H1 (cell line): ENCODE data around the gene DGCR6. TPM values are rescaled to one million over a fixed set of nuclear protein-coding genes. Genes with fewer than 3 reads are reported as not detected.

ENCODE experiments used
- CTCF ChIA-PET: fragments of 300-600 bp; sonication (Branson Sonifier 250); formaldehyde crosslinking; loops from one replicate; lab custom pipeline; 2021; ENCODE audit not compliant: partially characterized antibody; lab: Charles Lee
- POLR2A ChIA-PET: fragments of 300-600 bp; sonication (Branson Sonifier 250); formaldehyde crosslinking; loops from one replicate; lab custom pipeline; 2021; ENCODE audit warnings: inconsistent platforms; ENCODE audit not compliant: partially characterized antibody; lab: Charles Lee
- DNase-seq, 2 experiments: peaks; one replicate each; pipeline versions ENCODE4 v3.0.0 to v3.0.0-alpha.2; 2010 to 2022; ENCODE audit warnings: low spot score in 2 of 2, low read depth in 1 of 2, mixed read lengths in 1 of 2
- FAIRE-seq: peaks from 2 replicates; lab custom pipeline; 2011; peaks lifted over from hg19 to GRCh38; lab: Jason Lieb, UNC
- H2AFZ ChIP-seq: 2 replicates; pipeline ENCODE4 v1.8.1; 2012; ENCODE audit warnings: low read length, inconsistent platforms
- H2AK5ac ChIP-seq: 2 replicates; pipeline ENCODE4 v1.6.1; 2013; ENCODE audit warnings: low read depth, low read length
- H2BK120ac ChIP-seq: replicated peaks from 2 replicates; pipeline ENCODE3; 2013; ENCODE audit warnings: low read depth, low read length, inconsistent platforms
- H2BK12ac ChIP-seq: 2 replicates; pipeline ENCODE4 v1.6.1; 2013; ENCODE audit warnings: low read depth, low read length
- H2BK15ac ChIP-seq: 2 replicates; pipeline ENCODE4 v1.6.1; 2013; ENCODE audit warnings: low read length
- H2BK20ac ChIP-seq: 2 replicates; pipeline ENCODE4 v1.6.1; 2013; ENCODE audit warnings: low read length
- H2BK5ac ChIP-seq: 2 replicates; pipeline ENCODE4 v1.6.1; 2013; ENCODE audit warnings: low read depth, low read length
- H3K14ac ChIP-seq: 2 replicates; pipeline ENCODE4 v1.6.1; 2013; ENCODE audit warnings: inconsistent platforms; ENCODE audit not compliant: insufficient read length
- H3K18ac ChIP-seq: 2 replicates; pipeline ENCODE4 v1.6.1; 2013; ENCODE audit warnings: low read length; ENCODE audit errors: extremely low read depth
- H3K23ac ChIP-seq: 2 replicates; pipeline ENCODE4 v1.6.1; 2013; ENCODE audit warnings: inconsistent platforms; ENCODE audit not compliant: insufficient read length
- H3K23me2 ChIP-seq: 2 replicates; pipeline ENCODE4 v1.6.1; 2013; ENCODE audit warnings: low read depth, low read length
- H3K27ac ChIP-seq: 2 replicates; pipeline ENCODE4 v1.6.1; 2011; ENCODE audit warnings: low read depth, low read length, inconsistent platforms
- H3K27me3 ChIP-seq, 4 experiments: replicated peaks in 1 of 4; 1 replicate in 1 of 4; 2 replicates in 3 of 4; pipeline versions ENCODE4 v1.6.1 to v1.8.1; 2011 to 2013; ENCODE audit warnings: low read length in 3 of 4, mild to moderate bottlenecking in 3 of 4, inconsistent platforms in 2 of 4, mixed read lengths in 2 of 4, moderate library complexity in 1 of 4; ENCODE audit not compliant: control insufficient read depth in 3 of 4, insufficient read depth in 3 of 4; ENCODE audit errors: extremely low read depth in 1 of 4
- H3K36me3 ChIP-seq, 4 experiments: 2 replicates each; pipeline versions ENCODE4 v1.6.1 to v1.8.1; 2011 to 2013; ENCODE audit warnings: mild to moderate bottlenecking in 4 of 4, low read length in 3 of 4, moderate library complexity in 2 of 4, control low read depth in 1 of 4, inconsistent platforms in 1 of 4; ENCODE audit not compliant: insufficient read depth in 4 of 4, control insufficient read depth in 2 of 4
- H3K4ac ChIP-seq: replicated peaks from 2 replicates; pipeline ENCODE3; 2013; ENCODE audit warnings: low read length, low read depth, mixed read lengths, inconsistent platforms; ENCODE audit not compliant: insufficient read length
- H3K4me1 ChIP-seq, 4 experiments: replicated peaks in 1 of 4; 1 replicate in 1 of 4; 2 replicates in 3 of 4; pipeline versions ENCODE4 v1.6.1 to v1.8.1; 2011 to 2013; ENCODE audit warnings: low read length in 3 of 4, inconsistent platforms in 2 of 4, mixed read lengths in 1 of 4; ENCODE audit not compliant: insufficient read depth in 4 of 4, control insufficient read depth in 3 of 4
- H3K4me2 ChIP-seq, 2 experiments: 2 replicates each; pipeline versions ENCODE4 v1.6.1 to v1.8.1; 2011 to 2013; ENCODE audit warnings: low read depth in 2 of 2, low read length in 2 of 2, control low read depth in 1 of 2, inconsistent platforms in 1 of 2, mild to moderate bottlenecking in 1 of 2; ENCODE audit not compliant: insufficient read depth in 1 of 2
- H3K4me3 ChIP-seq, 4 experiments: fragments of 200-600, 300-600 bp in 1 of 4; sonication (generic), shearing (Covaris generic), sonication (Bioruptor Twin) in 1 of 4; 2 replicates each; pipeline versions ENCODE4 v1.5.1 to v1.8.1; 2011 to 2016; ENCODE audit warnings: low read length in 4 of 4, low read depth in 3 of 4, control low read depth in 2 of 4, inconsistent platforms in 2 of 4, mild to moderate bottlenecking in 2 of 4, mixed read lengths in 1 of 4, moderate library complexity in 1 of 4; ENCODE audit not compliant: insufficient read depth in 2 of 4; ENCODE audit errors: extremely low read depth in 1 of 4
- H3K56ac ChIP-seq: replicated peaks from 2 replicates; pipeline ENCODE3; 2013; ENCODE audit warnings: low read depth, mild to moderate bottlenecking, mixed read lengths, low read length, inconsistent platforms; ENCODE audit not compliant: insufficient read length
- H3K79me1 ChIP-seq: 2 replicates; pipeline ENCODE4 v1.6.1; 2013; ENCODE audit warnings: low read depth, low read length, control low read depth
- H3K79me2 ChIP-seq, 2 experiments: 2 replicates each; pipeline versions ENCODE4 v1.6.1 to v1.8.1; 2012 to 2013; ENCODE audit warnings: low read length in 2 of 2, mild to moderate bottlenecking in 2 of 2, inconsistent platforms in 1 of 2; ENCODE audit not compliant: insufficient read depth in 2 of 2, control insufficient read depth in 1 of 2
- H3K9ac ChIP-seq, 4 experiments: replicated peaks in 1 of 4; 1 replicate in 1 of 4; 2 replicates in 3 of 4; pipeline versions ENCODE4 v1.6.1 to v1.8.1; 2011 to 2013; ENCODE audit warnings: low read depth in 3 of 4, low read length in 3 of 4, control low read depth in 2 of 4, mild to moderate bottlenecking in 2 of 4, moderate library complexity in 2 of 4, inconsistent platforms in 1 of 4; ENCODE audit errors: extremely low read depth in 1 of 4
- H3K9me3 ChIP-seq, 2 experiments: 2 replicates each; pipeline versions ENCODE4 v1.6.1 to v1.8.1; 2012 to 2013; ENCODE audit warnings: mild to moderate bottlenecking in 2 of 2, moderate library complexity in 2 of 2, control low read depth in 1 of 2, inconsistent platforms in 1 of 2, low read depth in 1 of 2, low read length in 1 of 2, mixed read lengths in 1 of 2; ENCODE audit not compliant: insufficient read depth in 2 of 2
- H4K20me1 ChIP-seq, 2 experiments: replicated peaks in 1 of 2; 2 replicates each; pipeline versions ENCODE3 to v1.8.1; 2011 to 2013; ENCODE audit warnings: inconsistent platforms in 2 of 2, low read length in 2 of 2, mild to moderate bottlenecking in 1 of 2; ENCODE audit not compliant: insufficient read depth in 2 of 2, control insufficient read depth in 1 of 2
- H4K5ac ChIP-seq: 2 replicates; pipeline ENCODE4 v1.6.1; 2013; ENCODE audit warnings: low read length, low read depth, mixed read lengths, inconsistent platforms; ENCODE audit not compliant: insufficient read length
- H4K8ac ChIP-seq: 2 replicates; pipeline ENCODE4 v1.8.0; 2013; ENCODE audit warnings: mild to moderate bottlenecking, moderate library complexity, low read length, inconsistent platforms; ENCODE audit not compliant: insufficient read depth; ENCODE audit errors: extremely low read depth
- H4K91ac ChIP-seq: replicated peaks from 2 replicates; pipeline ENCODE3; 2013; ENCODE audit warnings: low read length, mixed read lengths, inconsistent platforms; ENCODE audit not compliant: insufficient read length
- POLR2A ChIP-seq, 2 experiments: IDR thresholded peaks; 1 replicate in 1 of 2; 2 replicates in 1 of 2; pipeline ENCODE4 v1.6.1; 2011; ENCODE audit warnings: low read depth in 2 of 2, low read length in 2 of 2, mild to moderate bottlenecking in 2 of 2; ENCODE audit errors: control extremely low read depth in 1 of 2
- POLR2AphosphoS5 ChIP-seq: IDR thresholded peaks from 2 replicates; pipeline ENCODE4 v1.6.1; 2011; ENCODE audit warnings: low read depth, low read length
- SUZ12 ChIP-seq: fragments of 200-600 bp; sonication (generic); IDR thresholded peaks from 2 replicates; pipeline ENCODE4 v1.6.1; 2012; ENCODE audit warnings: mild to moderate bottlenecking, inconsistent platforms, low read length, moderate library complexity, mixed read lengths
- WGBS, 2 experiments: shearing (Covaris generic) in 1 of 2; methylation state at CpG; one replicate each; pipeline versions ENCODE4 v1.1.6 to v1.1.7; 2013 to 2015; ENCODE audit warnings: low lambda C conversion rate in 2 of 2, mixed read lengths in 2 of 2, inconsistent platforms in 1 of 2, low coverage in 1 of 2, missing lambda C conversion rate in 1 of 2; ENCODE audit not compliant: insufficient replicate concordance in 2 of 2, insufficient coverage in 1 of 2, insufficient read length in 1 of 2; ENCODE audit errors: extremely low coverage in 1 of 2, missing lambda C conversion rate in 1 of 2; 5-methylcytosine and 5-hydroxymethylcytosine counted together
- polyA plus RNA-seq, 7 experiments: library from polyadenylated mRNA; depleted of rRNA in 3 of 7; stranded (reverse) in 5 of 7; unstranded in 2 of 7; fragments of >200 nt in 5 of 7; fragments of 200-250 nt in 2 of 7; gene quantifications; 1 replicate in 5 of 7; 2 replicates in 1 of 7; 4 replicates in 1 of 7; pipeline versions ENCODE4 v1.2.1 to v1.2.3, GENCODE V29; 2011 to 2013; ENCODE audit warnings: missing spikeins in 2 of 7, mixed read lengths in 2 of 7
- total RNA-seq: library from RNA; stranded (reverse); fragmentation: NEBNext Ultra II Directional; extraction: Animal tissue kit (Norgen Biotek cat#: 25700); gene quantifications from 2 replicates; pipeline ENCODE4 v1.2.1, GENCODE V29; 2021

Gene DGCR6
- total and polyA plus RNA-seq, 2 of the 8 experiments (the other 6 are each of a cell fraction or from before 2014, with no cell fraction given) = 0.82 to 1.7 TPM

GRCh38 chr22:18947905-18948304 lies 41.8 kb downstream of the DGCR6 start:
- H2AK5ac ChIP-seq = no peak overlapping the region
- no peak overlapping the region for H3K4me3 ChIP-seq
- H3K23me2 ChIP-seq = no peaks in the 10 kb centered on the region
- no peak overlapping the region for H3K56ac ChIP-seq
- H2BK15ac ChIP-seq = no peak overlapping the region
- H3K14ac ChIP-seq = no peak overlapping the region
- H3K9me3 ChIP-seq = no peaks in the 10 kb centered on the region
- H3K23ac ChIP-seq = no peak overlapping the region
- no peak overlapping the region for H2BK120ac ChIP-seq
- H4K8ac ChIP-seq = 0 out of 2 replicates have a peak overlapping the region, but pooled peaks have one; percentile 62
- H3K36me3 ChIP-seq = peaks cover 0 to 12% (median 0%) of the 10 kb centered on the region in 4 experiments; a peak in 2 of 8 replicates
- peak overlapping the region; percentile 48 for H3K18ac ChIP-seq
- no peak overlapping the region; a peak in 1 of 7 replicates for H3K9ac ChIP-seq
- peak overlapping the region; percentile 21 to 34; a peak in 1 of 4 replicates for H3K4me2 ChIP-seq
- H3K4ac ChIP-seq = peak overlapping the region; percentile 21
- 89% methylated on average over 12 of the region's 12 CpGs; no CpG with 5 or more reads in 1 of the 2 experiments for WGBS, 2 experiments
- H3K27me3 ChIP-seq = no peaks in the 10 kb centered on the region
- peak overlapping the region; percentile 82; the same call in 1 of the 2 replicates for H2BK5ac ChIP-seq
- 0 out of 2 replicates have a peak overlapping the region, but pooled peaks have one; percentile 61 for H2BK20ac ChIP-seq
- H4K20me1 ChIP-seq = no peaks in the 10 kb centered on the region
- H4K5ac ChIP-seq = peak overlapping the region; percentile 10
- peaks cover 0 to 8% (median 7%) of the 10 kb centered on the region in 4 experiments; a peak in 5 of 7 replicates for H3K4me1 ChIP-seq
- H2BK12ac ChIP-seq = peak overlapping the region; percentile 60; the same call in 1 of the 2 replicates
- H4K91ac ChIP-seq = no peak overlapping the region
- H2AFZ ChIP-seq = no peak overlapping the region
- no peaks in the 10 kb centered on the region for H3K79me2 ChIP-seq
- ChIA-PET POLR2A (interaction anchor here (0.9 to 2.3 kb wide), 9 partner anchors 9 to 52 kb away, joined by 3 to 10 read pairs (median 6); partner anchors contain the start of gene PRODH), CTCF (interaction anchor here (0.9 to 3.1 kb wide), 6 partner anchors 12 to 47 kb away, joined by 3 to 17 read pairs (median 4); partner anchors contain the start of genes DGCR6 and PRODH)
- no peak for DNase-seq
- FAIRE-seq = no peak
- H3K79me1 ChIP-seq = no peaks in the 10 kb centered on the region
- H3K27ac ChIP-seq = peak overlapping the region; percentile 34; the same call in 1 of the 2 replicates
- TF ChIP-seq POLR2AphosphoS5 (peak; percentile 52), POLR2A (IDR thresholded peaks at IDR 0.05; ENCODE audit: control extremely low read depth in 1 of 2, low read depth in 2 of 2, low read length in 2 of 2) (peak in 1 of 2 experiments; percentile 73; a peak in 1 of 3 replicates), SUZ12 (no peak)
